T-helper 1 cell treated with Interleukin-12 subunit alpha and Interleukin-12 subunit beta and Interleukin-4 antibody, amounts not matched to agents 30 ng/mL and 1 ng/mL, for 36 hours (primary cell): ENCODE measurements around the gene PTEN. TPM values are rescaled to one million over a fixed set of nuclear protein-coding genes. Genes with fewer than 3 reads are reported as not detected.

ENCODE experiments used
- intact Hi-C: fragments of 100-400 bp; cut with micrococcal nuclease; formaldehyde crosslinking; loops from one replicate; pipeline ENCODE4 v1.15.1; 2024
- total RNA-seq: library from RNA; stranded (reverse); gene quantifications from 2 replicates; pipeline ENCODE4 v1.2.3, GENCODE V29; 2022

The PTEN gene
- total RNA-seq, 1 donor from 2014 or later: 92.3 TPM

DNA sequence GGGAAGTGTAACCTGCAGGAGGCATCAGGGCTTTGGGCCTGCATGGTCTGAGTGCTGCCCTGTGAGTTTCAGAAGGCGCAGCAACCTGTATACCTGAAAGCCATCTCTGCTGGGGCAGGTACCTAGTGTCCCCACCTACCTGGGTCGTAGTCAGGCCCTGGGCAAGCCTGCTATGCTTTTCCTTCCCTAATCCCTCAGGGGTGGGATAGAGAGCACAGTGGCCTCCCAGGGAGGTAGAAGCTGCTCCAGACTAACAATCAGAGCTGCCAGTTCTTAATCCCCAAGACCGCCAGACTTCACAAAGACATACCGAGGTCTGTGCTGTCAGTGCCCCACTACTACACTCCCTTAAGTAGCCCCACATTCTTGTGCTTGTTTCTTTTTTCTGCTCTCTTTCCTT is 52.0 kb downstream of the PTEN start:
- intact Hi-C loops: no loop called here

DNA sequence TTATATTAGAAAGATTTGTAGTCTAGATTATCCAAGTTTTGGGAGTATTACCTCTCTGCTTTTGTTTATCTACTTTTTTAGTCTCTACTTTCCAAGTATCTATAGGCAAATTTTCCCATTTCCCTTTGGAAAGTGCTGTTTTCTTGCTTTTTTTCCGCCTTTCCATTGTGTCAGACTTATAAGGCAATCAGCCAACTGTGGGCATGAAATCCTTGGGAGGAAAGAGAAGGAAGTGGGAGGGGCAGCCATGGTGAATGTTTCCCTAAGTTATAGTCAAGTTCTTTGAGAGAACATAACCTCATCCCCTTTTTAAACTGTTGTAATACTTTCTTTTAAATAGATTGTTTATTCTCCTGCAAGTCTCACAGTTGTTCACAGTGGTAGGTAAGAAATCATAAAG is 52.6 kb downstream of the PTEN start:
- intact Hi-C loops: loop anchor here (2.0 kb wide), 1 partner anchor 15 kb away; no protein-coding TSS in a partner anchor

DNA sequence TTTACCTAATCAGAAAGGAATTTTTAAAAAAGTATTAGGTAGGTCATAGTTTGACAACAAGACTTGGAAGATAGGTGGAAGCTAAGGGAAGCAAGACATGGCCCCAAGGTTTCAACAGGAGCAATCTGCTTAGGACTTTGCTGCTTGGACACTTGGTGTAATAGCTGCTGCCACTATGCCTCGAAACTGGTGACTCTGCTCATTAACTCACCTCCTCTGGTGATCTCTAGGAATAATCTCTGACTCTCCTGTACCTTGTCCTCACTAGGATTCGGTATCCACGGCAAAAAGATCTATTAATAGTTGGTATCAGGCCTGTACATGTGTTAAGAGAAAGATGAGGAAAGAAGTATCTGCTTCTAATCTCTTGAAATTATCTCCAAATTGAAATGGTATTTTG is 53.1 kb downstream of the PTEN start:
- intact Hi-C loops: loop anchor here (2.0 kb wide), 1 partner anchor 14 kb away; no protein-coding TSS in a partner anchor

- intact Hi-C loops: no loop called here
These were observed 54.9 kb downstream of the PTEN start for GRCh38 chr10:87918254-87918859.

DNA sequence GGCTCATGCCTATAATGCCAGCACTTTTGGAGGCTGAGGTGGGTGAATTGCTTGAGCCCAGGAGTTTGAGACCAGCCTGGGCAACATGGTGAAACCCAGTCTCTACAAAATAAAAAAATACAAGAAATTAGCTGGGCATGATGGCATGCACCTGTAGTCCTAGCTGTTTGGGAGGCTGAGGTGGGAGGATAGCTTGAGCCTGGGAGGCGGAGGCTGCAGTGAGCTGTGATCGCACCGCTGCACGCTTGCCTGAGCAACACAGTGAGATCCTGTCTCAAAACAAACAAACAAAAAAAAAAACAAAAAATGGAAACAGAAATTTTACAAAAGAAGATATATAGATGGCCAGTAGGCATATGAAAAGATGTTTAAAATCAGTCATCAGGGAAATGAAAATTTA is 57.1 kb downstream of the PTEN start:
- intact Hi-C loops: no loop called here

DNA sequence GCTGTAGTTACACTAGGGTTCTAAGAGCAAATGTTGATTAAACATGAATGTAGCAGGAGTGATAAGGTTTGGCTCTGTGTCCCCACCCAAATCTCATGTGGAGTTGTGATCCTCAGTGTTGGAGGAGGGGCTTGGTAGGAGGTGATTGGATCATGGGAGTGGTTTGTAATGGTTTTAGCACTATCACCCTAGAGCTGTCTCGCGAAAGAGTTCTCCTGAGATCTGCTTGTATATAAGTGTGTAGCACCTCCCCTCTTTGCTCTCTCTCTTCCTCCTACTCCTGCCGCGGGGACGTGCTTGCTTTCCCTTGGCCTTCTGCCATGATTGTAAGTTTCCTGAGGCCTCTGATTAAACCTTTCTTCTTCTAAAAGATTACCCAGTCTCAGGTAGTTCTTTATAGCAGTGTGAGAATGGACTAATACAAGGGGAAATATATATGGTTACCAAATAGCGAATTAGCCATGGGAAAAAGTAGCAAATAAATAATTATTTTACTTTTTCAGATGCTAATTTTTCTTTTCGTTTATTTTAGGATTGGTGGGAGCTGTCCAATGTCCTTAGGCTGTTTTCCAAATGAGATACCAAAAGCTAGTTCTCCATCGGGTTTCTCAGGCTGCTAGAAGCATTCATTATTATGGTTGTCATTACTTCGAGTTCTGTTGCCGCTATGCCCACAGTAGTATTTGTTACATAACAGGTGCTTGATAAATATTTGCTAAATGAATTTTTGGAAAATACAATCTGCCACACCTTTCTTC is 58.7 kb downstream of the PTEN start:
- intact Hi-C loops: no loop called here

- intact Hi-C loops: no loop called here
These were observed 59.8 kb downstream of the PTEN start for GRCh38 chr10:87923233-87923632.

- intact Hi-C loops: no loop called here
These were observed 62.1 kb downstream of the PTEN start for GRCh38 chr10:87925570-87925969.

DNA sequence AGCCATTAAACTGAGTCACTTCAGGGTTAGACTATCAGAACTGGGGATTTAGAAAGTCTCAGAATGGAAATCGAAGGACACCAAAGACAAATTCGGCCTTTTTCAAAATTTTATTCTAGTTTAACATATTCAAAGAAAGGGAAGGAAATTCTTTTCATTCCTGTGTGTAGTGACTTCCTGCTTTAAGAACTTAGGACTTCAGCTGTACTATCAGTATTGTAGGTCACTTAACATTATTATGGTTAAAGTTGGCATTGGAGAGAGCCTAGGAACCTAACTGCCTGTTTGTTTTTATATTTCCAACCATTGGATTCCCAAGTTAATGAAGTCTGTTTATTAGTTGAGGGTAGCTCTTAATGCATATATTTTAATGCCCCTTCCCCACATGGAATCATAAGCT is 63.7 kb downstream of the PTEN start:
- intact Hi-C loops: no loop called here

DNA sequence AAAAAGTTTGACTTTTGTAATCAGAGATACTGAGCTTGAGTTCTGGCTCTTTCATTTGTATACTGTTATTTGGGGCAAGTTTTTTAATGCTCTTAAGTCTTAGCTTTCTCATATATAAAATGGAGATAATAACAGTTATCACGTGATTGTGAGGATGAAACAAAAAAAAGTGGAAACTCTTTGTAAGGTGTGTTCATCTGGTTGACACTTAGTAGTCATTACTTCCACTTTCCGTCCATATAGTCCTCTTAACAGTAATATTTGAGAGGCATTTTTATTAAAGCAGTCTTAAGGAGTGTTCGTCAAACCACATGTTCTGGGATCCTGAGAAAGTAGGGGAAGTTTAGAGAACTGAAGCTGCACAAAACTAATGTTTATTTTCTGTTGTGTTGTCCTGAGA is 65.6 kb downstream of the PTEN start:
- intact Hi-C loops: no loop called here

DNA sequence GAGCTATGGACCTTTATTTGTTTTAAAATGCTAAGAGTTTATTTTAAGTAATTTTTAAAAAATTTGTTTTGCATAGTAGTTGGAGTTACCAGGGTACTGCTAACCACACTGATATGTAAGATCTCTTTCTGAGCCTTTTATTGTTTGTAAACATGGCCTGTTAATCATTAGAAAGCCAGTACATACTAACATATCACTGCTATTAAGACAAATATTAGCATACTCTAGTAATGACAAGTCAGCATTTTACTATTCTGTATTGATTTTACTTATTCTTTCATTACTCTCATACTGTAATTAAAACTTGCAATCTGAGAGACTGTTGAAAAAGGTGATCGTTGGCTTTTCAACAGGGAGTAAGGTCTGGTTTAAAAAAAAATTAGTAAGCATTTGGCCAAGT is 66.7 kb downstream of the PTEN start:
- intact Hi-C loops: loop anchor here (2.0 to 5.0 kb wide), 2 partner anchors 13 to 63 kb away; no protein-coding TSS in a partner anchor

DNA sequence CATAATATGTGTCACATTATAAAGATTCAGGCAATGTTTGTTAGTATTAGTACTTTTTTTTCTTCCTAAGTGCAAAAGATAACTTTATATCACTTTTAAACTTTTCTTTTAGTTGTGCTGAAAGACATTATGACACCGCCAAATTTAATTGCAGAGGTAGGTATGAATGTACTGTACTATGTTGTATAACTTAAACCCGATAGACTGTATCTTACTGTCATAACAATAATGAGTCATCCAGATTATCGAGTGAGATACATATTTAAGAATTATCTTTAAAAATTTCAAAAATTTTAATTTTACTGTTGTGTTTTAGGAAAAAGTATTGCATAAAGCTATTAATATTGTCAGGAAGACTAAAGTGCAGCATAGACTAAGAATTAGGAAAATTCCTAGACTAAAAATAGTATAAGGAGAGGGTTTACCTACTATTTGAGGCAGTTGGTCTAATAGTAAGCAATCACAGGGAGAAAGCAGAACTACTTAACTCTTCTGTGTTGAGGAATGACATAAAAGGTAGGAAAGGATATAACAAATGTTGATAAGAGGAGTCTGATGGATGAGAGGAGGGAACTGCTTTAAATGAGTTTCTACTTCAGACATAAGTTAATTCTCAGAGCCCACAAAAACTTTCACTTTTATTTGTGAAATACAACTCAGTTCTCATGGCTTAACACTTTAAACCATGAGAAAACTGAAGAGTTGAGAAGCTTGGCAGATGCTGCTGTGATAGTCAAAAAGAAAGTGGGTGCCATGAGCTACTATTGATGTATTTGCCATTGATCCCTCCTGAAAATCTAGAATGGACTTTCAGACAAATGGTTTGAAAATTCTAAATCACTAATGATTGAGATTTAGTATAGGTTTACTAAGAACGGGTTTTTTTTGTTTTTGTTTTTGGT is 67.8 kb downstream of the PTEN start:
- intact Hi-C loops: loop anchor here (2.0 to 5.0 kb wide), 2 partner anchors 14 to 64 kb away; no protein-coding TSS in a partner anchor

DNA sequence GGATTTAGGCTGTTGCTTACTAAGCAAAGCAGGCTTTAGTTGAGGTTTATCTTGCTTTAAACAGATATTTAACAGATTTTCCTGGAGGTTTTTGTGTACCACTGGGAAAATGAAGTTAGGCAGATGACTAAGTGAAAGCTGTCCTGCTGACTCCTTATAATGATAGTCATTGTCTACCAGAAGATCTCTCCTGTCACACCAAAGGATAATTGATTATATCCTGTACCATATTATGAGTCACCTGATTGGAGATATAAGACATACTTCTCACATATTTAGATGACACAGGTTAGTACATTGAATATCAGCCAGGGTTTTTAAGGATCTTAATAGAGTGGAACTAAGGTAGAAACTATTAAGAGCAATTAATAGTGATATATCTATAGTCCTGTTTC is 68.4 kb downstream of the PTEN start:
- intact Hi-C loops: loop anchor here (2.0 to 5.0 kb wide), 2 partner anchors 15 to 65 kb away; no protein-coding TSS in a partner anchor

GRCh38 chr10:87935290-87936141 is 72.1 kb downstream of the PTEN start:
- intact Hi-C loops: no loop called here

DNA sequence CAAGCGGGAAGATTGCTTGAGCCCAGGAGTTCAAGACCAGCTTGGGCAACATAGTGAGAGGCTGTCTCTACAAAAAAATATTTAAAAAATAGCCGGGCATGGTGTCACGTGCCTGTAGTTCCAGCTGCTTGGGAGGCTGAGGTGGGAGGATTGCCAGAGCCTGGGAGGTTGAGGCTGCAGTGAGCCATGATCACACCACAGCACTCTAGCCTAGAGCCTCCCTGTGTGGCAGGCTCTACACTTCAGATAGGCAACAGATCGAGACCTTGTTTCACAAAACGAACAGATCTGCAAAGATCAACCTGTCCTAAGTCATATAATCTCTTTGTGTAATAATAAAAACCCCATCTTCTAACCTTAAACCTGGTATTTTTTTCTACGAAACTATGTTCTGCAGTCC is 76.8 kb downstream of the PTEN start:
- intact Hi-C loops: loop anchor here (5.0 kb wide), 1 partner anchor 447 kb away; no protein-coding TSS in a partner anchor

GRCh38 chr10:87942884-87943527 is 79.6 kb downstream of the PTEN start:
- intact Hi-C loops: loop anchor here (5.0 kb wide), 1 partner anchor 444 kb away; no protein-coding TSS in a partner anchor

DNA sequence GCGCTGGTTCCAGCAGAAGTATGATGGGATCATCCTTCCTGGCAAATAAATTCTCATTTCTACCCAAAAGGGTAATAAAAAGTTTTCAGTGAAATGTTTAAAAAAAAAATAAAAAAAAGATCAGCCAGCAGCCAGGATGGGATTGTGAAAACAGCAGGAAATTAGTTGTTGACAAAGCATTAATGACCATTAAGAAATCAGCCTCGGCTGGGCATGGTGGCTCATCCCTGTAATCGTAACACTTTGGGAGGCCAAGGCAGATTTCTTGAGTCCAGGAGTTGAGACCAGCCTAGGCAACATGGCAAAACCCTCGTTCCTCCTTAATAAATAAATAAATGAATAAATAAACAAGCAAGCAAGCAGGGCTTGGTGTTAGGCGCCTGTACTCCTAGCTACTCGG is 82.6 kb downstream of the PTEN start:
- intact Hi-C loops: no loop called here

DNA sequence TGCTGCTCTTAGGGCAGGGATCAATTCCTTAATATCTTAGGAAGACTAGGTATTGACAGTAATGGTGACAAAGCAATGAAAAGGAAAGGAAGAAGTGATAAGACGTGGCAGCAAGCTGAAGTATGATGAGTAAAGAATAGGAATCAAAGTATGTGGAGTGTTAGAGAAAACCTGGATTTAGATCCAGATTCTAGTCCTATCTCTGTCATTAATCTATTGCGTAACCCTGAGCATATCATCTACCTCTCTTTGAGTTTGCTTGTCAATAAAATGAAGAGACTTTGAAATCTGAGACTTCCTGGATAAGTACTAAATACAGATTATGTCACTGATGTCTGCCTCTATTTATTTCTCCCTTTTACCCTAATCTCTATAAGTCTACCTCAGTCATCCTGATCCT is 89.2 kb downstream of the PTEN start:
- intact Hi-C loops: no loop called here

DNA sequence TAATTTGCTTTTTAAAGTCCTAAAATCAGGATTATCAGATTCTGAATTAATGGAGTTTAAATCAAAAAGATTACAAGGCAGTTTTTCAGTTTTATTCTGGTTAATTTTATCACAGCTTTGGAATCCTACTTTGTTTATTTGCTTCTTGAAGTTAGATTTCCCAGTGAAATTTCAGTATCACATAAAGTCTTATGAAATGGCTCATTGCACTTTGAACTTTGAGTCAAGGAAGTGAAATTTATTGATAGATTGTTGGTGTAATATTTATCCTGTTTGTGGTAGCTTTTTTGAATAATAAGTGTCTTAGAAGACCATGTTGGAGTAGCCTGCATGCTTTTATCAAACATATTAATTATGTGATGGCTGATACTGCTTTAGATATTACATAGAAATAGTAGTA is 92.6 kb downstream of the PTEN start:
- intact Hi-C loops: no loop called here

DNA sequence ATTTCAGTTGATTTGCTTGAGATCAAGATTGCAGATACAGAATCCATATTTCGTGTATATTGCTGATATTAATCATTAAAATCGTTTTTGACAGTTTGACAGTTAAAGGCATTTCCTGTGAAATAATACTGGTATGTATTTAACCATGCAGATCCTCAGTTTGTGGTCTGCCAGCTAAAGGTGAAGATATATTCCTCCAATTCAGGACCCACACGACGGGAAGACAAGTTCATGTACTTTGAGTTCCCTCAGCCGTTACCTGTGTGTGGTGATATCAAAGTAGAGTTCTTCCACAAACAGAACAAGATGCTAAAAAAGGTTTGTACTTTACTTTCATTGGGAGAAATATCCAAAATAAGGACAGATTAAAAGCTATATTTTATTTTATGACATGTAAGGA is 94.3 kb downstream of the PTEN start:
- intact Hi-C loops: no loop called here
